ENCODE measurements around the gene AP1S1. TPM values are rescaled to one million over a fixed set of nuclear protein-coding genes. Genes with fewer than 3 reads are reported as not detected.

The AP1S1 gene
- total and polyA plus RNA-seq, 2 of the 13 experiments (the other 11 are each of a cell fraction or from before 2014, with no cell fraction given): 57.5 to 68.1 TPM

DNA sequence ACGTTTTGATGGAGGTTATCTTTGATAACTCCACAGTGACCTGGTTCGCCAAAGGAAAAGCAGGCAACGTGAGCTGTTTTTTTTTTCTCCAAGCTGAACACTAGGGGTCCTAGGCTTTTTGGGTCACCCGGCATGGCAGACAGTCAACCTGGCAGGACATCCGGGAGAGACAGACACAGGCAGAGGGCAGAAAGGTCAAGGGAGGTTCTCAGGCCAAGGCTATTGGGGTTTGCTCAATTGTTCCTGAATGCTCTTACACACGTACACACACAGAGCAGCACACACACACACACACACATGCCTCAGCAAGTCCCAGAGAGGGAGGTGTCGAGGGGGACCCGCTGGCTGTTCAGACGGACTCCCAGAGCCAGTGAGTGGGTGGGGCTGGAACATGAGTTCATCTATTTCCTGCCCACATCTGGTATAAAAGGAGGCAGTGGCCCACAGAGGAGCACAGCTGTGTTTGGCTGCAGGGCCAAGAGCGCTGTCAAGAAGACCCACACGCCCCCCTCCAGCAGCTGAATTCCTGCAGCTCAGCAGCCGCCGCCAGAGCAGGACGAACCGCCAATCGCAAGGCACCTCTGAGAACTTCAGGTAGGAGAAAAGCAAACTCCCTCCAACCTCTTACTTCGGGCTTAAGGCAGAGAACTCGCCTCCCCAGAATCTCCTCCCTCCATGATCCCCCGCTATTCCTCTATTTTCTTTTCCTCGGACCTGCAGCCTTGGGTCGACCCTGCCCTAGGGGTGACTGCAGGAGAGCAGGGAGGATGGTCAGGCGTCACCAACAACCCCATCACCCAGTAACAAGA is 27.4 kb upstream of the AP1S1 start, which contains the start of gene SERPINE1 (continued):
- TF ChIP-seq, protein P1, sequence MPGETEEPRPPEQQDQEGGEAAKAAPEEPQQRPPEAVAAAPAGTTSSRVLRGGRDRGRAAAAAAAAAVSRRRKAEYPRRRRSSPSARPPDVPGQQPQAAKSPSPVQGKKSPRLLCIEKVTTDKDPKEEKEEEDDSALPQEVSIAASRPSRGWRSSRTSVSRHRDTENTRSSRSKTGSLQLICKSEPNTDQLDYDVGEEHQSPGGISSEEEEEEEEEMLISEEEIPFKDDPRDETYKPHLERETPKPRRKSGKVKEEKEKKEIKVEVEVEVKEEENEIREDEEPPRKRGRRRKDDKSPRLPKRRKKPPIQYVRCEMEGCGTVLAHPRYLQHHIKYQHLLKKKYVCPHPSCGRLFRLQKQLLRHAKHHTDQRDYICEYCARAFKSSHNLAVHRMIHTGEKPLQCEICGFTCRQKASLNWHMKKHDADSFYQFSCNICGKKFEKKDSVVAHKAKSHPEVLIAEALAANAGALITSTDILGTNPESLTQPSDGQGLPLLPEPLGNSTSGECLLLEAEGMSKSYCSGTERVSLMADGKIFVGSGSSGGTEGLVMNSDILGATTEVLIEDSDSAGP (CRISPR knock-in tag; IDR thresholded peaks at IDR 0.05; ENCODE audit: borderline replicate concordance): peak; percentile 85
- TF ChIP-seq, protein P2, sequence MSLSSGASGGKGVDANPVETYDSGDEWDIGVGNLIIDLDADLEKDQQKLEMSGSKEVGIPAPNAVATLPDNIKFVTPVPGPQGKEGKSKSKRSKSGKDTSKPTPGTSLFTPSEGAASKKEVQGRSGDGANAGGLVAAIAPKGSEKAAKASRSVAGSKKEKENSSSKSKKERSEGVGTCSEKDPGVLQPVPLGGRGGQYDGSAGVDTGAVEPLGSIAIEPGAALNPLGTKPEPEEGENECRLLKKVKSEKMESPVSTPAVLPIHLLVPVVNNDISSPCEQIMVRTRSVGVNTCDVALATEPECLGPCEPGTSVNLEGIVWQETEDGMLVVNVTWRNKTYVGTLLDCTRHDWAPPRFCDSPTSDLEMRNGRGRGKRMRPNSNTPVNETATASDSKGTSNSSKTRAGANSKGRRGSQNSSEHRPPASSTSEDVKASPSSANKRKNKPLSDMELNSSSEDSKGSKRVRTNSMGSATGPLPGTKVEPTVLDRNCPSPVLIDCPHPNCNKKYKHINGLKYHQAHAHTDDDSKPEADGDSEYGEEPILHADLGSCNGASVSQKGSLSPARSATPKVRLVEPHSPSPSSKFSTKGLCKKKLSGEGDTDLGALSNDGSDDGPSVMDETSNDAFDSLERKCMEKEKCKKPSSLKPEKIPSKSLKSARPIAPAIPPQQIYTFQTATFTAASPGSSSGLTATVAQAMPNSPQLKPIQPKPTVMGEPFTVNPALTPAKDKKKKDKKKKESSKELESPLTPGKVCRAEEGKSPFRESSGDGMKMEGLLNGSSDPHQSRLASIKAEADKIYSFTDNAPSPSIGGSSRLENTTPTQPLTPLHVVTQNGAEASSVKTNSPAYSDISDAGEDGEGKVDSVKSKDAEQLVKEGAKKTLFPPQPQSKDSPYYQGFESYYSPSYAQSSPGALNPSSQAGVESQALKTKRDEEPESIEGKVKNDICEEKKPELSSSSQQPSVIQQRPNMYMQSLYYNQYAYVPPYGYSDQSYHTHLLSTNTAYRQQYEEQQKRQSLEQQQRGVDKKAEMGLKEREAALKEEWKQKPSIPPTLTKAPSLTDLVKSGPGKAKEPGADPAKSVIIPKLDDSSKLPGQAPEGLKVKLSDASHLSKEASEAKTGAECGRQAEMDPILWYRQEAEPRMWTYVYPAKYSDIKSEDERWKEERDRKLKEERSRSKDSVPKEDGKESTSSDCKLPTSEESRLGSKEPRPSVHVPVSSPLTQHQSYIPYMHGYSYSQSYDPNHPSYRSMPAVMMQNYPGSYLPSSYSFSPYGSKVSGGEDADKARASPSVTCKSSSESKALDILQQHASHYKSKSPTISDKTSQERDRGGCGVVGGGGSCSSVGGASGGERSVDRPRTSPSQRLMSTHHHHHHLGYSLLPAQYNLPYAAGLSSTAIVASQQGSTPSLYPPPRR (CRISPR knock-in tag; IDR thresholded peaks at IDR 0.05; ENCODE audit: borderline replicate concordance): peak; percentile 91
- no peak for TF ChIP-seq RAD51 (IDR thresholded peaks at IDR 0.05; ENCODE audit: borderline replicate concordance)
- no peak for TF ChIP-seq ZFP41 (CRISPR knock-in tag; IDR thresholded peaks at IDR 0.05; ENCODE audit: borderline replicate concordance)
- TF ChIP-seq, protein P3, sequence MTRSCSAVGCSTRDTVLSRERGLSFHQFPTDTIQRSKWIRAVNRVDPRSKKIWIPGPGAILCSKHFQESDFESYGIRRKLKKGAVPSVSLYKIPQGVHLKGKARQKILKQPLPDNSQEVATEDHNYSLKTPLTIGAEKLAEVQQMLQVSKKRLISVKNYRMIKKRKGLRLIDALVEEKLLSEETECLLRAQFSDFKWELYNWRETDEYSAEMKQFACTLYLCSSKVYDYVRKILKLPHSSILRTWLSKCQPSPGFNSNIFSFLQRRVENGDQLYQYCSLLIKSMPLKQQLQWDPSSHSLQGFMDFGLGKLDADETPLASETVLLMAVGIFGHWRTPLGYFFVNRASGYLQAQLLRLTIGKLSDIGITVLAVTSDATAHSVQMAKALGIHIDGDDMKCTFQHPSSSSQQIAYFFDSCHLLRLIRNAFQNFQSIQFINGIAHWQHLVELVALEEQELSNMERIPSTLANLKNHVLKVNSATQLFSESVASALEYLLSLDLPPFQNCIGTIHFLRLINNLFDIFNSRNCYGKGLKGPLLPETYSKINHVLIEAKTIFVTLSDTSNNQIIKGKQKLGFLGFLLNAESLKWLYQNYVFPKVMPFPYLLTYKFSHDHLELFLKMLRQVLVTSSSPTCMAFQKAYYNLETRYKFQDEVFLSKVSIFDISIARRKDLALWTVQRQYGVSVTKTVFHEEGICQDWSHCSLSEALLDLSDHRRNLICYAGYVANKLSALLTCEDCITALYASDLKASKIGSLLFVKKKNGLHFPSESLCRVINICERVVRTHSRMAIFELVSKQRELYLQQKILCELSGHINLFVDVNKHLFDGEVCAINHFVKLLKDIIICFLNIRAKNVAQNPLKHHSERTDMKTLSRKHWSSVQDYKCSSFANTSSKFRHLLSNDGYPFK (CRISPR knock-in tag; IDR thresholded peaks at IDR 0.05; ENCODE audit: borderline replicate concordance): peak; percentile 68; the same call in 1 of the 2 replicates
- TF ChIP-seq, protein P4, sequence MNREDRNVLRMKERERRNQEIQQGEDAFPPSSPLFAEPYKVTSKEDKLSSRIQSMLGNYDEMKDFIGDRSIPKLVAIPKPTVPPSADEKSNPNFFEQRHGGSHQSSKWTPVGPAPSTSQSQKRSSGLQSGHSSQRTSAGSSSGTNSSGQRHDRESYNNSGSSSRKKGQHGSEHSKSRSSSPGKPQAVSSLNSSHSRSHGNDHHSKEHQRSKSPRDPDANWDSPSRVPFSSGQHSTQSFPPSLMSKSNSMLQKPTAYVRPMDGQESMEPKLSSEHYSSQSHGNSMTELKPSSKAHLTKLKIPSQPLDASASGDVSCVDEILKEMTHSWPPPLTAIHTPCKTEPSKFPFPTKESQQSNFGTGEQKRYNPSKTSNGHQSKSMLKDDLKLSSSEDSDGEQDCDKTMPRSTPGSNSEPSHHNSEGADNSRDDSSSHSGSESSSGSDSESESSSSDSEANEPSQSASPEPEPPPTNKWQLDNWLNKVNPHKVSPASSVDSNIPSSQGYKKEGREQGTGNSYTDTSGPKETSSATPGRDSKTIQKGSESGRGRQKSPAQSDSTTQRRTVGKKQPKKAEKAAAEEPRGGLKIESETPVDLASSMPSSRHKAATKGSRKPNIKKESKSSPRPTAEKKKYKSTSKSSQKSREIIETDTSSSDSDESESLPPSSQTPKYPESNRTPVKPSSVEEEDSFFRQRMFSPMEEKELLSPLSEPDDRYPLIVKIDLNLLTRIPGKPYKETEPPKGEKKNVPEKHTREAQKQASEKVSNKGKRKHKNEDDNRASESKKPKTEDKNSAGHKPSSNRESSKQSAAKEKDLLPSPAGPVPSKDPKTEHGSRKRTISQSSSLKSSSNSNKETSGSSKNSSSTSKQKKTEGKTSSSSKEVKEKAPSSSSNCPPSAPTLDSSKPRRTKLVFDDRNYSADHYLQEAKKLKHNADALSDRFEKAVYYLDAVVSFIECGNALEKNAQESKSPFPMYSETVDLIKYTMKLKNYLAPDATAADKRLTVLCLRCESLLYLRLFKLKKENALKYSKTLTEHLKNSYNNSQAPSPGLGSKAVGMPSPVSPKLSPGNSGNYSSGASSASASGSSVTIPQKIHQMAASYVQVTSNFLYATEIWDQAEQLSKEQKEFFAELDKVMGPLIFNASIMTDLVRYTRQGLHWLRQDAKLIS (CRISPR knock-in tag; IDR thresholded peaks at IDR 0.05): no peak
- TF ChIP-seq ZNF24 (IDR thresholded peaks at IDR 0.05): 0 out of 2 replicates have a peak, but pooled peaks have one; percentile 12
- no peak for TF ChIP-seq ZNF879 (CRISPR knock-in tag; IDR thresholded peaks at IDR 0.05)
- no peak for TF ChIP-seq GTF3A (CRISPR knock-in tag; conservative IDR thresholded peaks at IDR 0.05)
- TF ChIP-seq ZNF564 (CRISPR knock-in tag; IDR thresholded peaks at IDR 0.05): no peak
- TF ChIP-seq IRX3 (CRISPR knock-in tag; IDR thresholded peaks at IDR 0.05; ENCODE audit: borderline replicate concordance, low read depth): no peak; the same call in 1 of the 2 replicates
- TF ChIP-seq ARNT (IDR thresholded peaks at IDR 0.05): no peak
- TF ChIP-seq RBM39 (IDR thresholded peaks at IDR 0.05; ENCODE audit: low read depth, low read length, poor library complexity, severe bottlenecking): peak; percentile 56

Data from HepG2 (cell line).